Superior temporal gyrus (tissue), 1 donor: ENCODE data around the gene CADPS.

ENCODE experiments used
- DNase-seq: peaks from one replicate; pipeline ENCODE4 v3.0.0-alpha.2; 2016; ENCODE audit errors: extremely low spot score

CADPS gene

DNA sequence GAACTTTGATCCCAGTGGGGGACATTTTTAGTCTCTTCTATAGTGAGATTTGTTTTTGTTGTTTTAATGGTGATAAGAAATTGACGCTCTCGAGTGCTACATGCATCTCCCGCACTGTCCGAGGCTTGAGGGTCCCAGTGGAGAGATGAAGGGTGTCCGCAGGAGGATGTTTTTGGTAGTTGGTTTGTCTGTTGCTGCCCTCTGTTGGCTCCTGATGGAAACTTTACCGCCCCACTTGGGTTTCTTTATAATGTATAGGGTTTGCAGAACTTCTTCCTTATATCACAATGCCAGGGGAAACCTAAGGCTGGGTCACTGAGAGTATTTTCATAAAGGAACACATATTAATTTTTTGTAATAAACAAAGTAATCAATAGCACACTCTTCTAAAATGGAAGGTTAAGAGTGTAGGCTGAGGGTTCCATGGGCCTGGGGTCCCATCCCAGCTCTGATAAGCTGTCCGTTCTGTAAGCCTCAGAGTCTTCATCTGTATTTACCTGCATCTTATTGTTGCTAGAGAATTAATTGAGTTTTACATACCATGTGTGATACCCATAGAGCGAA lies 316.6 kb downstream of the CADPS start:
- no peak for DNase-seq

DNA sequence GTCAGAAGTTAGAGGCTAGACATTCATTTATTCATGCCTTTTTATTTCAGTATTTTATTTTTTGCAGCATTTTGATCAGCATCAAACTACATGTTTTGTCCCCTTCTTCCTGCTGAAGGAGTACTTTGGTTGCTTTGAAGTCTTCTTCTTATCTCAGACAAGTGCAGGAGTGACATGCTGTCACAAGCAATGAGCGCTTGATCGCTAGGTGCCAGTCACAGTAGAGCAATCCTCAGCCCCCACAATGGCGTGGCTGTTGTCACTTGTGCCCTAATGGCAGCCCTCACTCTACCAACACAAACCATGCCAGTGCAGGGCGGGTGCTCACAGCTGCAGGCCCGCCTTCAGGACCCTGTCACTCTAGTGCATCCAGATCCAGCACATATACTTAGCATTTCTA lies 317.2 kb downstream of the CADPS start:
- DNase-seq = no peak

DNA sequence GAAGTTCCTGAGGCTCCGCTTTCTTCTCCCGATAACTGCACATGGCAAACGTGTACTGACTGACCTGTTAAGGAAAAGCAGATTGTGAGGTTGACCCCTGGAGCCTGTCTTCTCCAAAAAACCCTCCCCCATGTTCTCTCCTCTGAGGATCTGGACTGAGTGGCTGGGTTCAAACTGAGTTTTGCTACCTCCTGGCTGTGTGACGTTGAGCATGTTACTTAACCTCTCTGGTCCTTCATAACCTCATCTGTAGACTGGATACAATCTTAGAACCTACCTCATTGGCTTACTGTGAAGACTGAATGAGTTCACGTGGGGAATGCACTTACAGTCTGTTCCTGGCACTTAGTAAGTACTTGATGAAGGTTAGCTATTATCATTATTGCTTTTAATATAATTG lies 317.8 kb downstream of the CADPS start:
- no peak for DNase-seq

DNA sequence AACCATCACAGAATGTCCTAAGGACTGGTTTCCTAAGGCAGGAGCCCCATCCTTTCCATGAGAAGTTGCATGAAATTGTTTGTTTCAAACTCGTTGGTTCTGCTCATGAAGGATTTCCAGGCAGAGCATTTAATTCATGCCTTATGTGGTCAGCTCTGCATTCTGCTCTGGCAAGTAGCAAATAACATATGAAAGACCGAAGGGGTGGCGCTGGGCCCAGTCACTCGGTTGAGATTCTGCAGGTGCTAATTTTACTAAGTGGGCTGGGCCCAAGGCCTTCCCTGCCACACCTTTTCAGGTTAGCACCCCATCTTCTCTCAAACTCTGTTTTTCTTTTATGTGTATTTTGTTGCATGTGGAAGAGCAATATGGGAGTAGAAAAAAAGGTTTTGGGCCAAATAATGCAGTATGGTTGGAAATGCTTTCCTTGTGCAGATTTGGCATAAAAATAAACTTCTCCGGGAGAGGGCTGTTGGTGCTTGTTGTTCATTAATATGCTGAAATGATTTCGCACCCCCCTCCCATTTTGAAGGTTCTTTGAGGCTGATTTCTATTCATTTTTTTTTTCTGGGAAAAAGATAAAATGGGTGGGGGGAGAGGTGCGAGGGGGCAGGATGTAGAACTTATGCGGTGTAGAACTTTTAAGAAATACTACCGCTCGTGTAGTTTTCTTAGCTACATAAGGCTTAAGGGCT lies 318.9 kb downstream of the CADPS start:
- DNase-seq = no peak

DNA sequence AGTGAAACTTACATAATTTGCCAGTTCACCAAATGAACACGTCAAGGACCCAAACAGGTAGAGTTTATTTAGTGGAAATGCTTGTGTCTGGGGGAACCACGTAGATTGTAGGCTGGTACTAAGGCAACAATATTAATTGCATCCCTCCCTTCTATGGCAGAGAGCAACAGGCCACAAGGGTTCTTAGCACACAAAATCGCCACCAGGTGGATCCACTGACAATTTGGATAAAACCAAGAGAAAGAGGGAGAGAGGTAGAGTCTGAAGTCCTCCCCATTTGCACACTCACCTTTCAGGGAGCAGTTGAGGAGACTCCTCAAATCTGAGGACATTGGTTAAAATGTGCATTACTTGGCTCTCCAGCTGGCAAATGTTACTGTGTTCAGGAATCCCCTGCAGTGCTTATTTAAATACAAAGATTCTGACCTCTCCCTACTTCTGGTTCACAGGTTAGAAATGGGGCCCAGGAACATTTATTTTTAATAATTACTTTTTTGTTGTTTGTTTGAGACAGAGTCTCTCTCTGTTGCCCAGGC lies 320.9 kb downstream of the CADPS start:
- DNase-seq = no peak

DNA sequence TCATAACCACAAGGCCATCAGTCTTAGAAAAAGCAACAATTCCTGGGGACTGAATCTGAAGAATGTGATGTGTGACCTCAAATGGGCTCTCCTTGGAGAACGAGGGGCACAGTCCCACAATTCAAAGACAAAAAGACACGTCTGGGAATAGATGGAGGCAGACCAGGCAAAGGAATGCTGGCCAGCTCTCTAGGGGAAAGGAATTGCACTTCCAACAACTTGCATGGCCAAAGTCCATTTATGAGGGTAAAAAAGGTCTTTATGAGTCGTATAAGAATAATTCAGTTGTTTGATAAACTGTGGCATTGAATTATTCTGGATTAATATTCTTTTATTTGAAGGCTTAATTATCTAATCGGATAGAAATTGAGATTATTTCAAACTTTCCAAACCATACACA lies 321.4 kb downstream of the CADPS start:
- DNase-seq = no peak

DNA sequence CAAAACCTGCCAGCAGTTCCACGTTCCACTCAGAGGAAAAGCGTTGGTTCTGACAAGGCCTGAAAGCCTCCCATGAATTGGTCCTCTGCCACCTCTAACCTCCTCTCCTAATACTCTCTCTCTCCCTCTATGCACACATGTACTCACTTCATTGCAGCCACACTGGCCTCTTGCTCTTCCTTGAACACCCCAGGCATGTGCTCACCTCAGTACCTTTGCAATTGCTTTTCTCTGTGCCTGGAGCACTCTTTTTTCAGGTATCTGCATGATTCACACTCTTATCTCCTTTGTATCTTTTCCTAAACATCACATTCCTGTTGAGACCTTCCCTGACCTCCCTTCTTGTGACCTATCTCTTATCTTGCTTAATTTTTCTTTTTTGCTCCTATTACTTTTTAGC lies 323.7 kb downstream of the CADPS start:
- no peak for DNase-seq

DNA sequence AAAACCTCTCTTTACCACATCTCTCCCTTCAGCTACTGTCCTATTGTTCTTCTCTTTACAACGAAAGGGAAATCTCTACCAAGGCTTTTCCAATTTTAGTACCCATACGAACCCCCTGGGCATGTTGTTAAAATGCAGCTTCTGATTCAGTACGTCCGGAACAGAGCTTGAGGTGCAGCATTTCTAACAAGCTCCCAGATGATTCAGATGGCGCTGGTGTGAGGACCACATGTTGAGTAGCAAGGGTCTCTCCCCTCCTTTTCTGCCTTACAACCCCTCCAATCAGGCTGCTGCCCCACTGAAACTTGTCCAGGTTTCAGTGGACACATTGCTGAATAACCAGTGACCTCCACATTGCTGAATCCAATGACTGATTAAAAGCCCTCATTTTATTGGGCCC lies 324.8 kb downstream of the CADPS start:
- DNase-seq = no peak

DNA sequence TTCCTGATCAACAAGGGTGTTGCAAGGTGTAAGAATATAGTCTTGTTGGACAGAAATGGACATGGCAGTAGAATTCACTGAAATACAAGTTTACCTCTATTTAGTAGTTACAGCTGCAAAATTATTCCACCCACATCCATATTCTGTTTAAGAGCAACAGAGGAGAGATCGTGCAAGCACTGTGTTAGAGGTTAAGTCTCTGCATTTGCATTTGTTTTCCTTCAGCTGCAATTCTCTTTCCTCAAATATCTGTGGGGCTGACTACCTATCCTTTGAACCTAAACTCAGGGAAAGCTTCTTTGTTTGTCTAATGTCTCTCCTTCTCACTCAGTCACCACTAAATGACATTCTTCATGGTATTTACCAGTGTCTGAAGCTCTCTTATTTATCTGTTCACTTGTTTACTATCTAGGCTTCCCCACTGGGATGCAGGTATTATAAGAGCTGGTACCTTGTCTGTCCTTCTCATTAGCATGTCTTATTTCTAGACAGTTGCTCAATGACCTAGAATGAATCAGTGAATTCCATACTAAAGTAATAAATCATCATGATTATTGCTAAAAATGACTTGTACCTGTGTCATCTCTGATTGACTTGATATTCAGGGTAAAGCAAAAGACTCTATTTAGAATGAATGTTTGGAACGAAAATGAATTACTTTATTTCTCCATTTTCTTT lies 326.5 kb downstream of the CADPS start:
- DNase-seq = no peak

DNA sequence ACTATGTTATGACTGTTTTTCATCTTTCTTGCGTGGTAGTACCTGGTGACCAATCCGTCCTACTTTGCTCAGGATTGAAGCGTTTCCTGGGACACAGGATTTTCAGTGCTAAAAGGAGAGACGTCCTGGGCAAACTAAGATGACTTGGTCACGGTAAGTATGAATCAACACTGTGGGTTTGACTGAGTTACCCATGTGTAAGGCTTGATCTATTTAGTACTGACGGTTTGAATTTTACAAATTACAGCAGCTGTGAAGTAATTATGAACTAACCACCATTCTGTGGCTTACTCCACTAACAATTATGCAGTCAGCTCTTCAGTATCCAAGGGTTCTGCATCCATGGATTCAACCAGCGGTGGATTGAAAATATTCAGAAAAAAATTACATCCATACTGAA lies 328.9 kb downstream of the CADPS start:
- no peak for DNase-seq

DNA sequence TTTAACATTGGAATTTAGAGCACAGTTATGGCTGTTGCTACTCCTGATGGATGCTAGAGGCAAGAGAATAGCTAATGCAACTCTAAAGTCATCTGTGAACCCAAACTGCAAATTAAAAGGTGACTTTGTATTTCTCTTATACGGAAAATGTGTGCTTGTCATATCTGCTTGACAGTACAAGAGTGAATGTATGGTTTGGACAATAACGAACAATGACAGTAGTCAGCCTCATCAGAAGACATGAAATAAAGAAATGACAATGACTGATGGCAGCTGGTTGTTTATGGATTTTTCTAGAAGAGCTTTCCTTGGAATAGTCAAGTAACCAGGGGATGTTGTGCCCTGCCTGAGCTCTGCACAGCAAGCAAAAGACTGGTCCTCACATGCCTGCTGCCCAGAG lies 333.0 kb downstream of the CADPS start:
- no peak for DNase-seq

DNA sequence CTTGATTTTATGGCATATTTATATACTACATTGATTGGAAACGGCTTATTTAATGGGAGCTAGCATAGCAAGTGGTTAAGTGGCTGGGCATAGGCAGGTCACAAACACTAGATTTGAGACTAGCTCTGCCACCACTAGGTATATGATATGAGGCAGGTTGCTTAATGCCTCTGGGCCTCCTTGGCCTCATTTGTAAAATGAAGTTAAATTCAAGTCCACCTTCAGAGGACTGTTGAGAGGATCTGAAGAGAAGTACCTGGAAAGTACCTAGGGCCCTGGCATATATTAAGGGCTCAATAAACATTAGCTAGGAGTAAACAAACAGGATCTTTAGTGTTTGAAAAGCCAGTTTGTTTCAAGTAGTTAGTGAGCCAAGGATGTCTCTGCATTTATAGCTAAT lies 335.5 kb downstream of the CADPS start:
- DNase-seq = no peak

DNA sequence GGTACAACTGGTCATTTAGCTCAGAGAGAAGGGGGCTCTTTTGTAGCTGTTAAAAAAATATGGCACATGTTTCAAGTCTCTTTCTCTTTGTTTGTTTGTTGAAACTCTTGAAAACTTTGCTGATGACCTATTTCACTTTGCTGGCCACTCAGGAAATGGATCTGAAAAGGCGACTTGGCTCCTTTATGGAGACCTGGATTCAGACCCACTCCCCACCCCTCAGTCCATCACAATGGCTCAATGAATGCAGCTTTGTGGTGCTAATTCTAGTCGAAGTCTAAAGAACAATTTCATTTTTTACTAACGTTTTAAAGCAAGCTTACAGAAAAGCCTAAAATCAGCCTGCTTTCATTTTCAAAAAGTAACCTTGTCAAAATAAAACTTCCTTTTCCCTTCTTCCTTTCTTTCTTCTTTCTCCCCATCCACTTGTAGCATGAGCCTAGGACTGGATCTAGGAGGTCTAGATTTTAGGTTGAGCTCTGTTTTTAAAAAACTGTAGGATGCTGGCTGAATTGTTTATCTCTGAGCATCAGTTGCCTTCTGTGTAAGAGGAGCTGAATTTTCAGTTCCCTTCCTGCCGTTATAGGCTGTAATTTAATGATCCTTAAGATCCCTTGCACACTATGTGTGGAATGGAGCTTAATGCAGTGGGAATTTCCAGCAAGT lies 336.4 kb downstream of the CADPS start:
- DNase-seq = no peak

DNA sequence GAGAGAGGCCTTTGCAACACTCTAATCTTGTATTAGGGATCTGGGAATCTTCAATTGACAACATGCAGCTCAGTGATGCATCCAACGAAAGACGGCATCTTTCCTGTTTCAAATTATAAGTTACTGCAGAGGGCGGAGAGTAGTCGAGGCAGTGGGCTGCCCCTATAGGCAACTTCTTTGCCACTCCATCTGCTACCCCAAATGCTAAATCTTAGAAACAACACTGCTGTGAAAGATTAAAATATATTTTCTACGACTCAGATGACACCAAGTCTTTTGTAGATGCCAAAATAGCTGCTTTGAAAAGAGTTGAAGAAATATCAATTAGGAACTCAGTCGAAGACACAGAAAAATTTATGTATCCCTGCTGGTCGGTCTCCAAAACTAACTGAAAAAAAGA lies 340.9 kb downstream of the CADPS start:
- no peak for DNase-seq

DNA sequence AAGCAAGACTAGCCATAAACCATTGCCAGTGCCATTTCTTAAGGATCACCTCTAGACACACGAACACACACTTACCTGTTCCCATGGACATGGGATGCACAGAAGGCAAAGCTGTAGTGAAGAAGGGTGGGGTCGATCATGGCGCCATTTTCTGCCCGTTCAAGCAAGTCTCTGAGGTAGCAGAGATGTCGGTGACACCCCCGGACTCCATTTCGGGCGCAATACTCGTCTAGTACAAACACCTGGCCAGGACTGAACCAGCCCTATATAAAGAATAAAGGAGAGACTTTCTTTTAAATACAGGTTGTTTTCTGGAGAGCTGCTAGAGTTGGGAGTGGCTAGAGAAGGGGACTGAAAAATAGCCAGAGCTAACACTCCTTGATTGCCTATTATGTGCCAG lies 342.4 kb downstream of the CADPS start:
- no peak for DNase-seq

DNA sequence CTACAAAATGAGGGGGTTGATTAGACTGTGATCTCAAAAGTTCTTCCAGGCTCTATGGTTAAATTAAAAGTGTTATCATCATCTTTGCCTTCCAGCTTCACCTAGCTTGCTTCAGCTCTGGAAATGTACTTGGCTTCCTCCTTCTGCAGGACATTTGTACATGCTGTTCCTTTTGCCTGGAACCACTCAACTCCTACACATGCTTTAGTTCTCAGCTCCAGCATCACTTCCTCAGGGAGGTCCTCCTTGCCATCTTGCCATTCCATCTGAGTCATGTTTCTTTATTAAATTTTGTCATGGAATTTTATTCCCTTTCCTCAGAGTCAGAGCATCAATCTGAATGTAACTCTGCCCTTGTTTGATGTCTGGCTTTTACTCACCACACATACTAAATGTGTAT lies 343.2 kb downstream of the CADPS start:
- DNase-seq = no peak

DNA sequence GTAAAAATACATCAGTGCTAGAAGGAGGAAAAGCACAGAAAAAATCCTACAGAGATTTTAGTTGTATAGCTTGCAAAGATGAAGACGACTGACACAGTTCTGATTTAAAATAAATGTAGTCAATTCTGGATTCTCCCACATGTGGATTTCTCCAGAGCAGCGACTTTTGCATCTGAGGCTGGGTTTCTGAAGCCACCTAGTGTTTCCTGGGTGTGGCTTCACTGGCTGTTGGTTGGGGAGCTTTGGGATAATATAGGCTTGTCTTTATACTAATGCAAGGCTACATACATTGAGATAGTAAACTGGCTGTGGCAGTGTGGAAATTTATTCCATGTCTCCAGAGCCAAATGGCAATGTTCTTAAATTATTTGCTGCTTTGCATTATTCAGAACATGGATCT lies 343.7 kb downstream of the CADPS start:
- DNase-seq = no peak

DNA sequence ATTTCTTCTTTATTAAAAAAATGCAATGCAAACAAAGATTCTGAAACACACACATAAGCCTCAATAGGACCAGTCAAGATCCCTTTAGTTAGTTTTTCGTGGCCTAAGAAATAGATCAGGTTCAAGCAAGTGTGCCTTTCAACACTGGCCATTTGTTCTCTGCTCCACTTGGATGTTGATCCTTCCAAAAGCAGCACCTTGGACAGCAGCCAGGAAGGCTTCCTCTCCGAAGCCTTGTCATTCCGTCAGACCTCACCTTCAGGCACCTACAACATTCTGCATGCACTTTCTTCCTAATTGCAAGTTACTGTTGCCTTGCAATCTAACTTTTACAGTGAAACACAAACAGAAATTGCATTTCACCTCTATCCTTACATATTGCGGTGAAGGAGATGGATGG lies 346.0 kb downstream of the CADPS start:
- no peak for DNase-seq

DNA sequence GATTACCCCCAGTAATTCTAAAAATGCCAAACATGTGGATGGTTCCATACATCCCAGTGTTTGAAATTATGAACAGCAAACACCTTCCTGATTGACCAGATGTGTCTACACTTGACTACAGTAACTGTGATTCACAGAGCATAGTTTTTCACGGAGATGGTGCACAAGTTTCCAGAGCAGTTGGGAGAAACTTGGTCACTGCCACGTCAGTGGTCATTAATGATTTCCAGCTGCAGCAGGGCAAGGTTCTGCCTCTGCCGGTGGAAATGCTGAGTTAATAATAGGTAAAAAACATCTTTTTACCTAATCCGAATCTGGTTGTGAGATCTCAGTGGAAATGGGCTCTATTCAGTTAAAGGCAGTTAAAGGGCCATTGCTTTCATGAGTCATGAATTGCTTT lies 347.7 kb downstream of the CADPS start:
- DNase-seq = no peak

DNA sequence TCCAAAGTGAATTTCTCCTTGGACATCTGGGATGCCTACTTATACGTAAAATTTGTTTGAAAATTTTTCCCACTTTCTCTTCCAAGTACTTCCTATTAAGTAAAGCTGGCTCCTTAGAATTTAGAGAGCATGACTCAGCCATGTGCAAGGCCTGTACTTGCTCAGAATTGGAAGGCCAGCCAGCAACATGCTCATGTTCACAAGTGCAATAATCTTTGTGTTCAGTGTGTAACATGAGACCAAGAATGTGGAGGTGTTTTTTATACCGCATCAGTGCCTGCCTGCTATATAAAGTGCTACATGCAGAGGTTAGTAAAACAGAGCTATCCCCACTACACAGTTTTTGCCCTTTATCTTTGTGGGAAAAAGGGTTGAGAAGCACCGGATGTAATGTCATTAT lies 349.9 kb downstream of the CADPS start:
- DNase-seq = no peak

DNA sequence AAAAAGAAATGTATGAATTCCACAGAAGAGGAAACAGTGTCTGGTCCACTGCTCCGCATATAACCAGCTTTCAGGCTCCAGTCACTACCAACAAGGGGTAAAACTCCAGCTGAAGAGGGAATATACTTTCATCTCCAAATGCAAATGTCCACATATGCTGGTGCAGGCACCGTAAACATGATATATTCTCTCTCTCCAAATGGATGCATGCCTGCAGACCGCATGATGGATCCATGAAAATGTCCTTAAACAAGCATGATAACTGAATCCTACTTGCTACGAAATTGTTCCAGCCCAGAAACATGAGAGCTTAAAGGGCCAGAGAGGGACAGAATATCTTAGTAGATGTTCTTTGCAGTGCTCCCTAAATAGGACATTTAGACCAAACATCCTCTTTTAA lies 351.5 kb downstream of the CADPS start:
- no peak for DNase-seq

DNA sequence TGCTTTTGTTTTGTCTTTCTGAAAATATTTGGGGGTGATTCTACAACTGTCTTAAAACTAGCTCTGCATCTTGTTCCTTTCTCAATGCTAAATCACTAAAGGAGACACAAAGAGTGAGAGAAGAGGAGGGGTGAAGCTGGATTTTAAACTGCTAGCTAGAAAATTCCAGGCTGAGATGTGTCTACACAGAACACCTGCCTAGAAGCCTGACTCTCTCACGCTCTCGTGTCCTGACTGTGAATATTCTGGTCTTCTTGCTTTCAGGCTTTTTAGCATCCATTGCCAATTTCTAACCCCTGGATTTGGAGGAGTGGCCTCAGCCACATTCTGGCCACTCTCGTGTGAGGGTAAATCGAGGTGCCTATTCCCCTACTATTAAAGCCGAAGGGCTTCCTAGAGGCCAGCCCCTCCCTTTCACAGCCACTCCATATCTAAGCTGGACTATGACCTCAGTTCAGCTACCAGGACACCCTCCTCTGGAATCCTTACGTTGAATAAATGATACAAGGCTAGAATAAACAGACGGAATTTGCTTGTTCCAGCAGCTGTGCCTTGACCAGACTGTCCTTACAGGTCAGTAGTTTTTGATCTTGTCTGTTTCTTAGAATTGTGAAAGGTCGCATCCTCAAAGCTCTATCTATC lies 353.6 kb downstream of the CADPS start:
- no peak for DNase-seq
